Measurements from ENCODE around the gene TPST2. TPM values are rescaled to one million over a fixed set of nuclear protein-coding genes. Genes with fewer than 3 reads are reported as not detected.

Gene TPST2
- total RNA-seq, 2 donors from 2014 or later, result 37.7 to 82.3 TPM

- Histone ChIP-seq H3K27me3 (replicated peaks; ENCODE audit: insufficient read depth) (no peaks in the 10 kb centered on the region), H3K4me1 (ENCODE audit: control insufficient read depth in 1 of 2, low read depth in 2 of 2) (peaks cover 8 to 11% of the 10 kb centered on the region in 2 donors), H3K36me3 (no peaks in the 10 kb centered on the region), H3K4me3 (no peak overlapping the region), H3K9me3 (no peaks in the 10 kb centered on the region), H3K27ac (no peak overlapping the region)
- DNase-seq (ENCODE audit: low spot score), result no peak
- no peak for ATAC-seq (ENCODE audit: insufficient number of reproducible peaks, low FRiP score, low read depth)
- TF ChIP-seq, protein P1, sequence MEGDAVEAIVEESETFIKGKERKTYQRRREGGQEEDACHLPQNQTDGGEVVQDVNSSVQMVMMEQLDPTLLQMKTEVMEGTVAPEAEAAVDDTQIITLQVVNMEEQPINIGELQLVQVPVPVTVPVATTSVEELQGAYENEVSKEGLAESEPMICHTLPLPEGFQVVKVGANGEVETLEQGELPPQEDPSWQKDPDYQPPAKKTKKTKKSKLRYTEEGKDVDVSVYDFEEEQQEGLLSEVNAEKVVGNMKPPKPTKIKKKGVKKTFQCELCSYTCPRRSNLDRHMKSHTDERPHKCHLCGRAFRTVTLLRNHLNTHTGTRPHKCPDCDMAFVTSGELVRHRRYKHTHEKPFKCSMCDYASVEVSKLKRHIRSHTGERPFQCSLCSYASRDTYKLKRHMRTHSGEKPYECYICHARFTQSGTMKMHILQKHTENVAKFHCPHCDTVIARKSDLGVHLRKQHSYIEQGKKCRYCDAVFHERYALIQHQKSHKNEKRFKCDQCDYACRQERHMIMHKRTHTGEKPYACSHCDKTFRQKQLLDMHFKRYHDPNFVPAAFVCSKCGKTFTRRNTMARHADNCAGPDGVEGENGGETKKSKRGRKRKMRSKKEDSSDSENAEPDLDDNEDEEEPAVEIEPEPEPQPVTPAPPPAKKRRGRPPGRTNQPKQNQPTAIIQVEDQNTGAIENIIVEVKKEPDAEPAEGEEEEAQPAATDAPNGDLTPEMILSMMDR (IDR thresholded peaks at IDR 0.05), result no peak
These were observed 3.8 kb upstream of the TPST2 start for GRCh38 chr22:26593763-26594162.

DNA sequence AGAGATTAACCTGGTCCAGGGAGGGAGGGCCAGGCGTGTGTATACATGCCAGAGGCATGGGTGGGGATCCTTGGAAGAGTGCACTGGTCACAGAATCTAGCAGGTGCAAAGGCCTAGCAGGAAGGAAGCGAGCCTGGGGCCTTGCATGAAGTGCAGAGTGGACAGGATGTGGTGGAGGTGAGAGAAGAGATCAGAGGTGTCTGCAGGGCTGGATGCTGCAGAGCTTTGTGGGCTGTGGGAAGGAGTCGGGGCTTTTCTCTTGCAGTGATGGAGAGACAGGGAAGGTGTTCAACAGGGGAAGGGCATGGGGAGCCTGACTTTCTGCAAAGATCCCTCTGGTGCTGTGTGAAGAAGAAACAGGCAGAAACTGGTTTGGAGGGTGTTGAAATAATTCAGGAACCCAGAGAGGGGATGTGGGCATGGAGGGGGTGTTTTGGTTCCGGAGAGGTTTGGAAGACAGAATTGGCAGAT lies 2.5 kb upstream of the TPST2 start:
- H3K4me1 ChIP-seq (ENCODE audit: control insufficient read depth in 1 of 2, low read depth in 2 of 2), result peaks cover 9 to 17% of the 10 kb centered on the region in 2 donors
- no peaks in the 10 kb centered on the region for H3K27me3 ChIP-seq (replicated peaks; ENCODE audit: insufficient read depth)
- H3K4me3 ChIP-seq, result no peak overlapping the region
- TF ChIP-seq, protein P1 (IDR thresholded peaks at IDR 0.05), result no peak
- DNase-seq (ENCODE audit: low spot score), result no peak
- no peaks in the 10 kb centered on the region for H3K9me3 ChIP-seq
- H3K36me3 ChIP-seq, result no peaks in the 10 kb centered on the region
- no peak for ATAC-seq (ENCODE audit: insufficient number of reproducible peaks, low FRiP score, low read depth)
- H3K27ac ChIP-seq, result no peak overlapping the region

GRCh38 chr22:26589367-26589844 lies 526 bp downstream of the TPST2 start:
- TF ChIP-seq, protein P1 (IDR thresholded peaks at IDR 0.05), result no peak
- Histone ChIP-seq H3K4me1 (ENCODE audit: control insufficient read depth in 1 of 2, low read depth in 2 of 2) (peaks cover 18 to 29% of the 10 kb centered on the region in 2 donors), H3K27me3 (replicated peaks; ENCODE audit: insufficient read depth) (no peaks in the 10 kb centered on the region), H3K36me3 (no peaks in the 10 kb centered on the region), H3K4me3 (peak overlapping the region; percentile 99), H3K27ac (peak overlapping the region; percentile 50 to 59), H3K9me3 (no peaks in the 10 kb centered on the region)
- ATAC-seq (ENCODE audit: insufficient number of reproducible peaks, low FRiP score, low read depth) (no peak), DNase-seq (ENCODE audit: low spot score) (no peak)

DNA sequence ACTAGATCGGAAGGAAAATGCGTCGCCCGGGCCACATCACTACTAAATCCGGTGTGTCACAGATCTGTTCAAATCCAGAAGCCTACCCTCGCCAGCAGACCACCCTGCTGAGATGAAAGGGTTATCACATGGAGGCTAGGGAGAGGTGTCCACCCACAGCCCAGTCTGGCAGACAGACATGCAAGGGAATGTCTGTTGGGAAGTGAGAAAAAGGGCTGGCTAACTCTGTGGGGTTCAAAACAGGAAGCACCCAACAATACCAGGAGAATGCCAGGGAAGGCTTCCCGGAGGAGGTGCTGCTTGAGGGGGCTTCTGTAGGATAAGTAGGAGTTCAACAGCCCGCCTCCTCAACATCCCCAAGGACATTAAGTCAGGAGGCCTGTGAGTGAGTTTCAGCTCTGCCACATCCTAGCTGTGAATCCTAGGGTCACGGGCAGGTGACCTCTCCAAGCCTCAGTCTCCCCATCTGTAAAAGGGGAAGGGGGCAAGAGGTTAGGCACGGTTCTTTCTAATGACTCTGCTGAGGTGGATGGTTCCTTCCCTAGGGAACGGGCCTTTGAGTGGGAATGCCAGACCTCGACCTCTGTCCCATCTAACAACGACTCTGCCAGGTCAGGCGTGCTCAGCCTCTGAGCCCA lies 1.1 kb downstream of the TPST2 start:
- no peak for ATAC-seq (ENCODE audit: insufficient number of reproducible peaks, low FRiP score, low read depth)
- DNase-seq (ENCODE audit: low spot score), result no peak
- H3K27ac ChIP-seq, result peak overlapping the region in 1 of 2 donors; percentile 50

DNA sequence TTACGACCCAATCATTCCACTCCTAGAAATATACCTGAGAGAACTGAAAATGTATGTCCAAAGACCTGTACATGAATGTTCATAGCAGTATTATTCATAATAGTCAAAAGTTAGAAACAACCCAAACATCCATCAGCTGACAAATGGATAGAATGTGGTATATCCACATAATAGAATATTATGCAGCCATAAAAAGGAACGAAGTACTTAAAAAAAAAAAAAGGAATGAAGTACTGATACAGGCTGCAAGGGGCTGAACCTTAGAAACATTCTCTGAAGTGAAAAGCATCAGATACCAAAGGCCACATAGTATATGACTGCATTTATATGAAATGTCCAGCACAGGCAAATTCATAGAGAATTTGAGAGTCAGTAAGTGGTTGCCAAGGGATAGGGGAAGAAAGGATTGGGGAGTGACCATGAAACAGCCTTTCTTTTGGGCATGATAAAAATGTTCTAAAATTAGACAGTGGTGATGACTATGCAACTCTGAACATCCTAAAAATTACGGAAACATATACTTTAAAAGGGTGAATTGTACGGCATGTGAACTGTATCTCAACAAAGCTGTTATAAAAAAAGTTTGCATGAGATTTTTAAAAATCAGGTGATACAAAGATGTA lies 1.8 kb downstream of the TPST2 start:
- peak overlapping the region; percentile 99 for H3K4me3 ChIP-seq

More for the DNA sequence above, 1.1 kb downstream of the TPST2 start:
- peaks cover 18 to 29% of the 10 kb centered on the region in 2 donors for H3K4me1 ChIP-seq (ENCODE audit: control insufficient read depth in 1 of 2, low read depth in 2 of 2)
- TF ChIP-seq, protein P1 (IDR thresholded peaks at IDR 0.05), result no peak
- H3K4me3 ChIP-seq, result peak overlapping the region; percentile 99
- no peaks in the 10 kb centered on the region for H3K36me3 ChIP-seq
- no peaks in the 10 kb centered on the region for H3K27me3 ChIP-seq (replicated peaks; ENCODE audit: insufficient read depth)
- H3K9me3 ChIP-seq, result no peaks in the 10 kb centered on the region

More for the DNA sequence above, 1.8 kb downstream of the TPST2 start:
- Histone ChIP-seq H3K4me1 (ENCODE audit: control insufficient read depth in 1 of 2, low read depth in 2 of 2) (peaks cover 18 to 29% of the 10 kb centered on the region in 2 donors), H3K27ac (no peak overlapping the region), H3K9me3 (no peaks in the 10 kb centered on the region), H3K27me3 (replicated peaks; ENCODE audit: insufficient read depth) (no peaks in the 10 kb centered on the region), H3K36me3 (no peaks in the 10 kb centered on the region)
- TF ChIP-seq, protein P1 (IDR thresholded peaks at IDR 0.05), result no peak
- DNase-seq (ENCODE audit: low spot score) (no peak), ATAC-seq (ENCODE audit: insufficient number of reproducible peaks, low FRiP score, low read depth) (no peak)

All from thoracic aorta (tissue), 2 donors.